PC-3 (cell line): ENCODE data around the gene SLCO2B1. TPM values are rescaled to one million over a fixed set of nuclear protein-coding genes. Genes with fewer than 3 reads are reported as not detected.

Experiments
- ATAC-seq: fragments of 200-7000 bp; cut with Tn5 transposase; 2 replicates; pipeline ENCODE4 v1.9.1; 2020; ENCODE audit warnings: mild to moderate bottlenecking, moderate library complexity
- BruUV-seq: library from RNA; stranded (reverse); fragments of 400-500 nt; replicated peaks from 2 replicates; lab custom pipeline; 2021; lab: Mats Ljungman, UMichigan
- CTCF ChIA-PET: fragments of 300-600 bp; sonication (Branson Sonifier 250); formaldehyde crosslinking; loops from one replicate; lab custom pipeline; 2022; ENCODE audit warnings: antibody characterized with exemption; lab: Charles Lee
- POLR2A ChIA-PET: fragments of 300-600 bp; sonication (Branson Sonifier 250); formaldehyde crosslinking; loops from one replicate; lab custom pipeline; 2022; ENCODE audit warnings: antibody characterized with exemption; ENCODE audit not compliant: unreplicated experiment; lab: Charles Lee
- DNase-seq: peaks from one replicate; pipeline ENCODE4 v3.0.0-alpha.2; 2015
- H2AFZ ChIP-seq: fragments of 300-600 bp; sonication (generic); 2 replicates; pipeline ENCODE4 v1.6.0; 2016; ENCODE audit warnings: antibody characterized with exemption, low read length
- H3F3A ChIP-seq: fragments of 300-600 bp; sonication (generic); one replicate; pipeline ENCODE4 v1.6.0; 2017; ENCODE audit warnings: antibody characterized with exemption, low read length, control low read depth, mild to moderate bottlenecking; ENCODE audit not compliant: unreplicated experiment
- H3K27ac ChIP-seq: fragments of 300-600 bp; sonication (generic); 2 replicates; pipeline ENCODE4 v1.5.1; 2016; ENCODE audit warnings: mild to moderate bottlenecking, low read length
- H3K27me3 ChIP-seq: fragments of 300-600 bp; sonication (generic); 2 replicates; pipeline ENCODE4 v1.6.1; 2016; ENCODE audit warnings: low read length, mixed read lengths
- H3K36me3 ChIP-seq: fragments of 300-600 bp; sonication (generic); 2 replicates; pipeline ENCODE4 v1.6.1; 2016; ENCODE audit warnings: low read depth, mixed run types, low read length, mixed read lengths
- H3K4me1 ChIP-seq: fragments of 300-600 bp; sonication (generic); 2 replicates; pipeline ENCODE4 v1.5.1; 2016; ENCODE audit warnings: low read length; ENCODE audit not compliant: insufficient read depth
- H3K4me2 ChIP-seq: fragments of 300-600 bp; sonication (generic); 2 replicates; pipeline ENCODE4 v1.6.0; 2016; ENCODE audit warnings: low read length
- H3K4me3 ChIP-seq: fragments of 300-600 bp; sonication (generic); 2 replicates; pipeline ENCODE4 v1.5.1; 2016; ENCODE audit warnings: mild to moderate bottlenecking, low read length, mixed read lengths
- H3K79me2 ChIP-seq: fragments of 300-600 bp; sonication (generic); 2 replicates; pipeline ENCODE4 v1.6.1; 2017; ENCODE audit warnings: low read length, mixed read lengths
- H3K9ac ChIP-seq: fragments of 300-600 bp; sonication (generic); 2 replicates; pipeline ENCODE4 v1.6.0; 2016; ENCODE audit warnings: mild to moderate bottlenecking, low read length
- H3K9me2 ChIP-seq: fragments of 300-600 bp; sonication (generic); replicated peaks from 2 replicates; pipeline ENCODE4 v1.6.1; 2016; ENCODE audit warnings: mixed run types, low read length, mixed read lengths
- H3K9me3 ChIP-seq: fragments of 300-600 bp; sonication (generic); 2 replicates; pipeline ENCODE4 v1.6.1; 2016; ENCODE audit warnings: low read length, mixed read lengths
- H4K20me1 ChIP-seq: fragments of 300-600 bp; sonication (generic); 2 replicates; pipeline ENCODE4 v1.6.1; 2016; ENCODE audit warnings: low read length, mixed read lengths
- EZH2 ChIP-seq: fragments of 300-600 bp; sonication (generic); IDR thresholded peaks from one replicate; pipeline ENCODE4 v1.6.1; 2017; ENCODE audit warnings: antibody characterized with exemption, mild to moderate bottlenecking, low read length; ENCODE audit not compliant: unreplicated experiment
- EZH2phosphoT487 ChIP-seq: fragments of 300-600 bp; sonication (generic); IDR thresholded peaks from 2 replicates; pipeline ENCODE4 v1.6.1; 2018; ENCODE audit warnings: mild to moderate bottlenecking, antibody characterized with exemption, low read length, borderline replicate concordance
- intact Hi-C: fragments of 100-400 bp; cut with micrococcal nuclease; formaldehyde crosslinking; loops from 2 replicates; pipeline ENCODE4 v1.9.0; 2023
- total RNA-seq: library from RNA; depleted of rRNA; stranded (reverse); fragments of >200 nt; gene quantifications from 2 replicates; pipeline ENCODE4 v1.2.3, GENCODE V29; 2014
- TF ChIP-seq, protein P1 (sequence below): fragments of 300-600 bp; sonication (generic); conservative IDR thresholded peaks from 2 replicates; pipeline ENCODE4 v1.5.1; 2017; ENCODE audit warnings: antibody characterized with exemption, low read depth, mild to moderate bottlenecking, low read length

SLCO2B1 gene
- total RNA-seq, 1 experiment from 2014 or later, result not detected

DNA sequence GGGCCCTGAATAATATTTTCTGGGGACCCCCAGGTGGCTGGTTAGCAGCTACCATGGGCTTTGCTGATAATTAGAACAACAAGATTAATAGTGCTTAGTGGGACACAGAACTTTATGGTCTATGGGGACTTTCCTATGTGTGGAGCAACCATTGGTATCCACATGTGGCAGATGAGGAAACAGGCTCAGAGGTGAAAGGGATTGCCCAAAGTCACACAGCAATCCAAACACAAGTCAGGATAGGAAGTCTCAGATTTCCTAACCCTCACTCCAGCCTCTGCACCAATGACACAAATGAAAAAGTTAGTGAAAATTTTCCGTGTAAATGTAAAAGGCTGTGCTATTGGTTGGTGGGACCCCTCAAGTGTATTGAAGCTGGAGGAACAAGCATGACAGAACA lies 15.3 kb upstream of the SLCO2B1 start:
- no peaks in the 10 kb centered on the region for H3K79me2 ChIP-seq
- H3K4me1 ChIP-seq, result no peaks in the 10 kb centered on the region
- no peak overlapping the region for H3K4me3 ChIP-seq
- no peak overlapping the region for H3K9ac ChIP-seq
- DNase-seq (no peak), ATAC-seq (no peak)
- H3K27me3 ChIP-seq, result peaks cover 66% of the 10 kb centered on the region
- TF ChIP-seq EZH2, result no peak
- TF ChIP-seq, protein P1, sequence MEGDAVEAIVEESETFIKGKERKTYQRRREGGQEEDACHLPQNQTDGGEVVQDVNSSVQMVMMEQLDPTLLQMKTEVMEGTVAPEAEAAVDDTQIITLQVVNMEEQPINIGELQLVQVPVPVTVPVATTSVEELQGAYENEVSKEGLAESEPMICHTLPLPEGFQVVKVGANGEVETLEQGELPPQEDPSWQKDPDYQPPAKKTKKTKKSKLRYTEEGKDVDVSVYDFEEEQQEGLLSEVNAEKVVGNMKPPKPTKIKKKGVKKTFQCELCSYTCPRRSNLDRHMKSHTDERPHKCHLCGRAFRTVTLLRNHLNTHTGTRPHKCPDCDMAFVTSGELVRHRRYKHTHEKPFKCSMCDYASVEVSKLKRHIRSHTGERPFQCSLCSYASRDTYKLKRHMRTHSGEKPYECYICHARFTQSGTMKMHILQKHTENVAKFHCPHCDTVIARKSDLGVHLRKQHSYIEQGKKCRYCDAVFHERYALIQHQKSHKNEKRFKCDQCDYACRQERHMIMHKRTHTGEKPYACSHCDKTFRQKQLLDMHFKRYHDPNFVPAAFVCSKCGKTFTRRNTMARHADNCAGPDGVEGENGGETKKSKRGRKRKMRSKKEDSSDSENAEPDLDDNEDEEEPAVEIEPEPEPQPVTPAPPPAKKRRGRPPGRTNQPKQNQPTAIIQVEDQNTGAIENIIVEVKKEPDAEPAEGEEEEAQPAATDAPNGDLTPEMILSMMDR, result no peak
- no peak for TF ChIP-seq EZH2phosphoT487
- POLR2A ChIA-PET, result no interaction called here
- H3K9me3 ChIP-seq, result no peaks in the 10 kb centered on the region
- H4K20me1 ChIP-seq, result no peaks in the 10 kb centered on the region
- no TSS peak for BruUV-seq
- H3K9me2 ChIP-seq, result no peaks in the 10 kb centered on the region
- no peak overlapping the region for H3K4me2 ChIP-seq
- H2AFZ ChIP-seq, result no peak overlapping the region
- no peaks in the 10 kb centered on the region for H3F3A ChIP-seq
- CTCF ChIA-PET, result no interaction called here
- intact Hi-C loops, result no loop called here
- no peaks in the 10 kb centered on the region for H3K36me3 ChIP-seq
- H3K27ac ChIP-seq, result no peak overlapping the region

DNA sequence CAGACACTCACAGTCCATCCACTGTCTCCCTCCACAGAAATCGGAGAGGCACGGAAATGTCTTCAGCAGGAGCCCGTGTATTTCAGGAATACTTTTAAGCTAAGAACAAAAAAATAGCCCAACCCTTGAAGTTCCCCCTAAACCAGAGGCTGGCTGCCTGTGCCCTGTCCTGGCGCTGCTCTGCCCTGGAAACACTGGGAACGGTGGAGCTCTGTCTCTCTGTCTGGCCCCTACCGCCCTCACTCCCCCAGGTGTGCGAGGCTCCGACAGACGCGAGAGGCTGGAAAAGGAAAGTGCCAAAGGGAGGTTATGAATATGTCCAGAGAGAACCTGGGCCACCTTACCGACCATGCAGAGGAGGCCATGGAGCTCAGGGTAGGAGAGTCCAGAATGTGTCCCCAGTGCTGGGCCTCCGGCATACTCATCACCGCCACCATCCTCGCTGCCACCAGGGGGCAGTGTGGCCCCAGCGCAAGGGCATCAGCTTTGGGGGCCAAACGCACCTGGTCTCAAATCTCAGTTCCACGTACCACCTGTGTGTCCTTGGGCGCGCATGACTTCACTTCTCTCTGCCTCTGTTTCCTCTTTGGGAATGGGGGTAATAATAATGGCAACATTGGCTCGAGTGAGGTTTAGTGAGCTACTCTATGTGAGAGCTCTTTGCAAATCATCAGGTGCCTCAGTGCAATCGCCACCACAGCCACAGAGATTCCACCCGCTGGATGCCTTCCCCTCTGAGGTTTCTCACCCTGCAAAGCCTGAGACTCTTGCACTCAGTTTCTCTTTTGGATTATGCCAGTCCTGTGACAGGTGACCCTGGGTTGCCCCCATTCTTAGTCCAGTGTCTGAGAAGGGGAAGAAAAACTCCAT lies 10.4 kb upstream of the SLCO2B1 start:
- H3K9me2 ChIP-seq, result no peaks in the 10 kb centered on the region
- no peaks in the 10 kb centered on the region for H3K79me2 ChIP-seq
- peak; percentile 37 for ATAC-seq
- ChIA-PET CTCF (interaction anchor here (0.7 to 2.8 kb wide), 7 partner anchors 64 to 211 kb away, joined by 4 to 38 read pairs (median 6); no protein-coding TSS in a partner anchor), POLR2A (no interaction called here)
- H3F3A ChIP-seq, result no peaks in the 10 kb centered on the region
- no peak for TF ChIP-seq EZH2
- TF ChIP-seq, protein P1, result peak; percentile 98
- no peaks in the 10 kb centered on the region for H3K9me3 ChIP-seq
- peaks cover 28% of the 10 kb centered on the region for H3K27me3 ChIP-seq
- intact Hi-C loops, result loop anchor here (1.0 kb wide), 1 partner anchor 108 kb away; no protein-coding TSS in a partner anchor
- no TSS peak for BruUV-seq
- H3K36me3 ChIP-seq, result no peaks in the 10 kb centered on the region
- H4K20me1 ChIP-seq, result no peaks in the 10 kb centered on the region
- H2AFZ ChIP-seq, result no peak overlapping the region
- H3K4me1 ChIP-seq, result peaks cover 11% of the 10 kb centered on the region
- H3K27ac ChIP-seq, result no peak overlapping the region
- DNase-seq, result peak; percentile 73
- H3K4me2 ChIP-seq, result no peak overlapping the region
- no peak overlapping the region for H3K4me3 ChIP-seq
- no peak overlapping the region for H3K9ac ChIP-seq

DNA sequence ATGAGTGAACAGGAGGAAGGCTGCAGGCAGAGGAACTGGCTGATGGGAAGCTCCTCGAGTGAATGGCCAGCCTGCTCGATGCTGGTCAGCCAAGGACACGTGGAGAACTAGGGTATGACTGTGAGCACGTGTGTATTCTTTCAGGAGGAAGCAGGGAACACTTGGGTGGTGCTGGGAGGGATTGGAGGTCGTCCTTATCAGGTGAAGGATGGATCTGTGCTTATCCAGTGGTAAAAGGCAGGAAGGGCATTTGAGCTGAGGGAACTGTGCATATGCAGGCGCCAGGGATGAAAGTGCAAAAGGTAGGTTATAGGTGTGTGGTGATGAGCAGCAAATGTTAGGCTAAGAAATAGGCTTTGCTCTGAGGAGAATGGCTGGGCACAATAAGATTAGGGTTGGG lies 9.7 kb upstream of the SLCO2B1 start:
- no peak for DNase-seq
- TF ChIP-seq, protein P1, result no peak
- no peak for TF ChIP-seq EZH2phosphoT487
- TF ChIP-seq EZH2, result no peak
- Histone ChIP-seq H3K4me1 (peaks cover 11% of the 10 kb centered on the region), H3K4me3 (no peak overlapping the region), H3K79me2 (no peaks in the 10 kb centered on the region), H3K9me2 (no peaks in the 10 kb centered on the region), H3F3A (no peaks in the 10 kb centered on the region), H3K4me2 (no peak overlapping the region), H4K20me1 (no peaks in the 10 kb centered on the region), H3K9ac (no peak overlapping the region), H3K27me3 (peaks cover 30% of the 10 kb centered on the region), H2AFZ (no peak overlapping the region), H3K36me3 (no peaks in the 10 kb centered on the region), H3K27ac (no peak overlapping the region), H3K9me3 (no peaks in the 10 kb centered on the region)
- intact Hi-C loops, result no loop called here
- ChIA-PET POLR2A (no interaction called here), CTCF (interaction anchor here (1.3 to 2.8 kb wide), 5 partner anchors 64 to 118 kb away, joined by 5 to 38 read pairs (median 12); no protein-coding TSS in a partner anchor)
- no peak for ATAC-seq
- BruUV-seq, result no TSS peak
